ENCODE results near the gene TCEA2. TPM values are rescaled to one million over a fixed set of nuclear protein-coding genes. Genes with fewer than 3 reads are reported as not detected.

Gene TCEA2
- total RNA-seq, 2 donors from 2014 or later, result 7.9 to 9.9 TPM

DNA sequence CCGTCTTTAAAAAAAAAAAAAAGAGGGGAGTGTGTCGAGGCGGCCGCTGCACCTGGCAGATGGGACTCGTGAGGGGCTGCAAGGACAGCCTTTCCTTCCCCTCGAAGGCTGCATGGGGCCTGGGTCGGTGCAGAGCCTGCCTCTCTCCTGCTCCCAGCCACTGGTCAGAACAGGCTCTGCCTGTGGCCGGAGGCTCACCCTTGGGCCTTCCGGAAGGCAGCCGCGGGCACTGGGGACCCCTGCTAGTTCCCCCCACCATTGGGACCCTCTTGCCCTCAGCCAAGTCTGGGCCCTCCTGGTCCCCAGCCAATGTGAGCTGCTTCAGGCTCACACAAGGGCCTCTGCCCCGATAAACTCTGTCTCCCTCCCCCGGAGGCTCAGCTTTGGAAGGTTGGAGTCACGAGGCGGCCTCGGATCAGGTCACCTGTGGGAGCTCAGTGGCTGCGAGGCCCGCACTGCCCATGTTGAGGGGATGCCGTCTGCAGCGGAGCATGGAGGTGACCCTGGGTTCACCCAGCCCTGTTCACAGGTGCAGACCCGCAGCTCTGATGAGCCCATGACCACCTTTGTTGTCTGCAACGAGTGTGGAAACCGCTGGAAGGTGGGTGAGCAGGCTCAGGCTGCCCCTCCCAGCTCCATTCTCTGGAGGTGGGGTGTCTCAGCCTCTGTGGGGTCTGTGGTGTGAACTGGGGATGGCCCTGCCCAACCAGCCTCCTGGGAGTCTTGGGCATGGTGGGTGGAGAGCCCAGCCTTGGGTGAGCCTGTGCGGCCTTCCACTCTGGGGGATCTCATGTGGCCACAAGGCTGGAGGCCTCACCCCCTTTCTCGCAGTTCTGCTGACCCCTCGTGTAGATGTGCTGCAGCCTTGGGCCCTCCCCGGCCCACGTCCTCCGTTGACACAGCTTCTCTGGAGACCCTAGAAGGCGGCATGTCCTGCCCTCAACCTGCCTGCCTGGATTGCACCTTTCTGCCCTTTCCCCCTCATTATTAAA is 8.6 kb downstream of the TCEA2 start:
- intact Hi-C loops (cut with DNase I, micrococcal nuclease), result no loop called here
- DNase-seq (no peak), ATAC-seq (no peak)

DNA sequence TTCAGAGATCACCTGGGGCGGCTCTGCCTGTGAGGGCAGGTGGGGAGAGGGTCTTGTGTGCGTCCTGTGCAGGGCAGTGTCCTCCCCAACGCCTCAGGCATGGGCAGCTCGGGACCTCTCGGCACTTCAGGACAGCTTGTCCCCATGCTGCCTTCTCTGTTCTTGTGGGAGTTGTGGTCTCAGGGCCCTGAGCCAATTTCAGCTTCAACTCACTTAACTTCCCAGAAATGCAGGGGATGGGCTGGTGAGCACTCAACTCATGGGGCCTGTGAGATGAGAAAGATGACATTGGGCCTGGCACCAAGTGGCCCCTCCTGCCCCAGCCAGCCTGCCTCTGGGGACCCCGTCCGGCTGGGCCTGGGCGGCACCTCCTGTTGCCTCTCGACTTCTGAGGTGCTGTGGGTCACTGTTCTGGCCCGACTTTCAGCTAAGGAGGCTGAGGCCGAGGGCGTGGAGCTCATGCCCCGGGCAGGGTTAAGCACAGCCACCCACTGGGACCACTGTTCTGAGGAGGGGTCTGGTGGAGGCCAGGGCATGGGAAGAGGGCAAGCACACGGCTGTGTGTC is 9.6 kb downstream of the TCEA2 start:
- DNase-seq, result no peak
- intact Hi-C loops (cut with DNase I, micrococcal nuclease), result no loop called here
- ATAC-seq, result no peak

DNA sequence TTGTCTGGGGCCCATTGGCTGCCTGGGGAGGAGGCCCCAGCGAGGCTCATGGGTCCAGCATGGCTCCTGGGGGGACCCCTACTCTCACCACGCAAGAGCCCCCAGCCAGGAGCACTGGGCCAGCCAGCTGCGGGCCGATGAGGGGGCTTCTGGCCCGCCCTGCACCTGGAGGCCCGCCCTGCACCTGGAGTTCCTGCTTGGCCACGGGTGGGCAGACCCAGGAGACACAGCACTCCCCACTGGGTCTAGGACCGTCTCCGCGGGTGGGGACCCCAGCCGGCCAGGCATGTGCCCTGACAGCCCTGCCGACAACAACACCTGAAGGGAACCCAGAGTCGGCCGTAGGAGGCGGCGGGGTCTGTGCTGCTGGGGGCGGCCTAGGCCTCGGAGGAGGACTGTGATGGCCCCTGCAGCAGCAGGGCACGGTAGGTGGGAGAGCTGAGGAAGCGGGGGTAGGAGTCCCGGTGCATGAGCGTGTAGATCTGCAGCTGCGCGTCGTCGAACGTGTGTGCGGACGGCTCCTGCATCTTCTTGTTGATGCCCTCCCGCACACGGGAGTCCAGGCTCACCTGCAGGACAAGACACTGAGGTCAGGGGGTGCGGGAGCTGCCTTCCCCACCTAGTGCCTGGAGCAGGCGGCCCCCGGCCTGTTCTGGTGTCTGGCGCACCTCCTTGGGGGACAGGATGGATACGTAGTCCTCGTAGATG is 10.6 kb downstream of the TCEA2 start:
- ATAC-seq (no peak), DNase-seq (no peak)
- intact Hi-C loops (cut with DNase I, micrococcal nuclease), result no loop called here

DNA sequence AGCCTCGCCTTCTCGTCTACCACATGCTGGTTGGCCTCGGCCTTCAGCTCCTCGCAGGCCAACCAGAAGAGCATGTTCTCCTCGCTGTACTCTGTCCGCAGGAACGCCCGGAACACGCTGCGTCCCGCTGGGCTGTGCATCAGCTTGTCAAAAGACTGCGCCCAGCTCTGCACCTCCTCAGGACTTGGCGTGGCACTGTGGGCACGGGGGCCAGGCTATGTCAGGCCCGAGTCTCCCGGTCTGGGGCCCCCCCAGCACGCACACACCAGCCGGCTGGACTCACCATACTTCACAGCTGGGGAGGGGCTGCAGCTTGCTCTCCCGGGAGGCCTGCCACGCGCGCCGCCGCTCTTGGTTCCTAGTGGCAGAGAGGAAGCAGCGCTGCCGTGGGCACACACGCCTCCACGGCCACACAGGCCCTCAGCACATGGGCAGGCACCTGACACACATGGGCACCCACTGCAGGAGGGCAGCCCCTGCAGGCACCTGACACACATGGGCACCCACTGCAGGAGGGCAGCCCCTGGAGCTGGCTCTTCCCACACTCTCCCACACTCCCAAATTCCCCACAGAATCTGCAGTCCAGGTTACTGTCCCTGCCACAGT is 11.3 kb downstream of the TCEA2 start:
- no peak for ATAC-seq
- intact Hi-C loops (cut with DNase I, micrococcal nuclease), result no loop called here
- no peak for DNase-seq

DNA sequence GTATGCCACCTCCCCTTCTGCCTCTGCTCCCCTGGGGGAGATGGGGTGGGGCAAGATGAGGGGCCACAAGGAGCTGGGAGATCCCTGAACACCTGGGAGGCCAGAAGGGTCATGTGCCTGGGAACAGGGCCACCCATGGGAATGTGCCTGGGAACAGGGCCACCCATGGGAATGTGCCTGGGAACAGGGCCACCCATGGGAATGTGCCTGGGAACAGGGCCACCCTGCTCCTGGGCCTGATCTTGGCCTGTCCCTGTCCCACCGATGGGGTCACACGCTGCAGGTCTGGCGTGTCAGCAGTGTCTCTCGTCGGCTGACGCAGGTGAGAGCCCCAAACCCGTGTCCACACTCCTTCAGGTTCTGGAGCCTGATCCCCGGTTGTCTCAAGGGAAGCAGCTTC is 12.0 kb downstream of the TCEA2 start:
- intact Hi-C loops (cut with DNase I, micrococcal nuclease), result no loop called here
- DNase-seq (no peak), ATAC-seq (no peak)

DNA sequence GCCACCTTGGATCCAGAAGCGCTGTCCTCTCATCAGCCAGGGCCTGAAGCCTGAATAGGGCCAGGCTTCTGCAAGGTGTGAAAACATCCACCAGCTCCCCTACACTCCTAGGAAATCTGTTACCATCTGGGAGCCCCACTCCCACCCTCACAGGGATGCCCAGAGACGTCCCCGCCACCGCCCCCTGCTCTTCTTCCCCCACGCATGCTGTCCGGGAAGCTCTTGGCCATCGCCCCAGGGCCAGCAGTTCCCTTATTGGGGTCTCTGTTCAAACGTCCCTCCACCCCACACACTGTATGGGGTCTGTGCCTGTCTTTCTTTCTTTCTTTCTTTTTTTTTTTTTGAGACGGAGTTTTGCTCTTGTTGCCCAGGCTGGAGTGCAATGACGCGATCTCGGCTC is 12.6 kb downstream of the TCEA2 start:
- intact Hi-C loops (cut with DNase I, micrococcal nuclease), result no loop called here
- no peak for ATAC-seq
- no peak for DNase-seq

DNA sequence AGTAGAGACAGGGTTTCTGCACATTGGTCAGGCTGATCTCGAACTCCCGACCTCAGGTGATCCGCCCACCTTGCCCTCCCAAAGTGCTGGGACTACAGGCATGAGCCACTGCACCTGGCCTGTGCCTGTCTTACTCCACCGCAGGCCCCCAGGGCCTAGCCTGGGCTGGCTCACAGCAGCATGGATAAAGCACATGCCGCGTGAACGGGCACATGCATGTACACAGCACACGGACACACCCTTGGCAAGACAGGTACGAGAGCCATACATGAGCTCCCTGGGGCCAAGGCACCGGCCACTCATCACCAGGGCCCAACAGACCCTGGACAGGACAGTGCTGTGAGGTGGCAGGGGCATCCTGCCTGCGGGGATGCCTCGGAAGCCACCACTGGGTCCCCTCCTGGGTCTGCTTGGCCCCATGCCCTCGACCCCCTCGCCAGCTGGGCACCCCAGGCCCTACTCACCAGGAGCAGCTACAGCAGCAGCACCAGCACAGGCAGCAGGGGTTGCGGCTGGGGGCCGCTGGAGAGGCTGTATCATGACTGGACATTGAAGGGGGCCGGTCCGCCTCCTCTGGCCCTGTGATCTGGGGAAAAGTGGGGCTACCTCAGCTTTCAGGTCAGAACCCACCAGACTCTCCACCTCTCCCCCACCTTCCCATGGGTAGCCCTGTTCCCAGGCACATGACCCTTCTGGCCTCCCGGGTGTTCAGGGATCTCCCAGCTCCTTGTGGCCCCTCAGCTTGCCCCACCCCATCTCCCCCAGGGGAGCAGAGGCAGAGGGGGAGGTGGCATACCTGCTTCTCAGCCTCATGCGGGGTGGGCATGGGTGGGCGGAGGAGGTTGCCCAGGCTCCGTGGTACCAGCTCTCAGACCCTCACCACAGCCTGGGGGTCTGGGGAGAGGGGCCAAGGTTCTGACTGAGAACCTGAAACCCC is 13.3 kb downstream of the TCEA2 start:
- ATAC-seq (no peak), DNase-seq (no peak)
- intact Hi-C loops (cut with DNase I, micrococcal nuclease), result no loop called here

DNA sequence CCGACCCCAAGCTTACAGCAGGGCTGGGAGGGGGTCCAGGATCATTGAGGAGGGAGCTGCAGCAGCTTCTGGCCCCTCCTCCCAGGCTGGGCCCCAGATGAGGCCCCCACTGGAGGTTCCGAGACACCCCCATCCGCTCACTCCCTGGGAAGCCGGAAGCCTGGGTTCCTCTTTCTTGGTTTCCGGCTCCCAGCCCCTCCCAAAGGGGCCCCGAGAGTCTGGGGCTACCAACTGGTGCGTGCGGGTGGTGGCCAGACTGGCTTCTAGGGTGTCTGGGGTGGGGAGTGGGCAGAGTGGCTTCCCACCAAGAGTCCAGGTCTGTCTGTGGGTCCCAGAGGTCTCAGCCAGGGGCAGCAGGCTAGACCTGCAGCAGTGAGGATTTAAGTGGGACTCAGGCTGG is 14.1 kb downstream of the TCEA2 start:
- ATAC-seq (peak; percentile 6), DNase-seq (peak in 1 of 2 donors; percentile 52)
- intact Hi-C loops (cut with DNase I, micrococcal nuclease), result no loop called here

DNA sequence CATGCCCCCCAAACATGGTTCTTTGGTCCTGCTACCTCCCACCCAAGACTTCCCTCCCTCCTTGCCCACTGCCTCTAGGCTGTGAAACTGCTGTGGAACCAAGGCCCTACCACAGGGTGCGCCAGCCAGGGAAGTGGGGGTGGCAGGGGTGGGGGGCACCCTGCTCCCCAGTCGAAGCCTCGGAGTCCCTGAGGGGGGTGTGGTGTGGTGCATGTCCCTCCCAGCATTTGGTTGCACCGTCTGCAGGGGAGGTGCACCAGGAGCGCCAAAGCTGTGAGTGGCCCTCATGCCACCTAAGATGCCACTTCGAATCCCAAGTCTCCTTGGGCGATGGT is 14.5 kb downstream of the TCEA2 start:
- DNase-seq, result no peak
- intact Hi-C loops (cut with DNase I, micrococcal nuclease), result no loop called here
- no peak for ATAC-seq

DNA sequence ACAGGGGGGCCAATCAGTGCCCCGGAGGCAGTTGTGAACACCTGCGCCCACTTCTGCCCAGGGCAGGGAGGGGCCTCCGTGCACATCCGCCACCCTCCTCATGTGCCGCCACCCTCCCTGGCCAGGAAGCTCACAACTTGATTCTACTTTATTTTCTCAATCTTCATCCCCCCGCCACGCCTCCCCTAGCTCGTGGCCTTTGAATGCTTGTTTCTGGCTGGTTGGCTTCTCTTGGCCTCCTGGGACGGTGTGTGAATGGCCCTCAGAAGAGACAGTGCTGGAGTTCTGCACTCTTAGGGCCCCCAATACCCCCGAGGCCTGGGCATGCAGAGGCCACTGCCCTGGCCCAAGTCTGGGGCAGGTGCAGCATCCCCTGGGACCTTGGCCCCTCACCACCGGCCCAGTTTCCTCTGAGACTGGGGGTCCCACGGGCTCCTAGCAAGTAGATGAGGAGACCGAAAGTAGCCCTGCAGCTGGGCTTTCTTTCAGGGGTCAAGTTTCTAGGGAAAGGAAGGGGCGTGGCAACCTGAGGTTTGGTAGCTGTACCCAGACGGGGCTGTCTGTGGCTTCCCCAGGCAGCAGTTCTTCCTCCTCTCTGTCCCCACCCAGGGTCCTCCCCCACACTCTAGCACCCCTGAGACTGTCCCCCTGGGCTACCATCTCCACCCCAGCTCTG is 15.0 kb downstream of the TCEA2 start:
- DNase-seq (peak; percentile 62 to 66), ATAC-seq (no peak)
- intact Hi-C loops (cut with DNase I, micrococcal nuclease), result no loop called here

DNA sequence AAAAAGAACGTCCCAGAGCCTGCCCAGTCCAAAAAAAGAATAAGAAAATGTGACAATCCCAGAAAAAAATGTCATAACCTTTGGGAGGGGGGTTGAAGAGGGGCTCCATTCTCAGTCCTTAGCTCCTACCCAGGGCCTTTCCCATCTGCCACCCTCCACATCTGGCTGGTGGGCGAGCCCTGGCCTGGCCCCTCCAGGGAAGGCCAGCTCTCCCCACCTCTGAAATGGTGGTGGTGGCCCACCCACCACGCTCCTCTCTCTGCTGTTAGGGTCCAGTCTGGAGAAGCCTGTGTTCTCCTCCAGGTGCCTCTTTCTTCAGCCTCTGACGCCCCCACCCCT is 15.9 kb downstream of the TCEA2 start:
- ATAC-seq (no peak), DNase-seq (no peak)
- intact Hi-C loops (cut with DNase I, micrococcal nuclease), result no loop called here

DNA sequence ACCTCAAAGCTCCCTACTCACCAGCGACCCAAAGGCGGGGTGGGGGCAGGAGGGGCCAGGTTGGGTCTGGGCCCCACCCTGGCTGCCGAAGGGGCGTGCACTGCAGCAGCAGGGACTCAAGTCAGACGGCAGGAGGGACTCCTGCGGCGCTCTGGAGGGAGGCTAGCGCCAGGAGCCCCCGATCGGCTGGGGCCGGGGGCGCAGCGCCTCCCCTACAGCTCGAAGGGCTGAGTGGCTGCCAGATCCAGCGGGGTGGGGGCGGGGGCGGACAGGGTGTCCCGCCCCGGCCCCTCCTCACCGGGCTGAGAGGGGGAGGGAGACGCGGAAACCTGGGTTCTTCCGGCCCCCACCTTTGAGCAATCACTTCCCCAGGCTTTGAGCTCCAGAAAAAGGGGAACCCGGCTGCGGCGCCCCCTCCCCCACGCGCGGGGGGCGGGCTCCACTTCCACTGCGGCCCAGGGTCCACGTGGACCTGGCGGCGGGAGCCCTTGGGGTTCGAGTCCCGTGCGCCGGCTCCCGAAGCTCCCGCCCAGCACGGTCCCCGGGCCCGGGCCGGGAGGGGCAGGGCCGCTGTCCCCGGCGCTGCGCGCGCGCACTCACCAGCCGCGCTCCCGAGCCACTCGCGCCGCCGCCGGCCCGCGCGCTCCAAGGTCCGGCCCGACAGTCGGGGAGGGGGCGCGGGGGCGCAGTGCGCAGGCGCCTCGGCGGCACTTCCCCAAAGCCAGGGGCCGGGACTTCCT is 16.4 kb downstream of the TCEA2 start, which contains the start of gene RGS19:
Gene RGS19, minus strand, starts transcription at position 246 of the 740 bp plus-strand sequence. CDS start 2,632 bp downstream, outside the sequence.
- ATAC-seq, result peak; percentile 59
- DNase-seq, result peak; percentile 59 to 77
- intact Hi-C loops (cut with DNase I, micrococcal nuclease), result no loop called here

DNA sequence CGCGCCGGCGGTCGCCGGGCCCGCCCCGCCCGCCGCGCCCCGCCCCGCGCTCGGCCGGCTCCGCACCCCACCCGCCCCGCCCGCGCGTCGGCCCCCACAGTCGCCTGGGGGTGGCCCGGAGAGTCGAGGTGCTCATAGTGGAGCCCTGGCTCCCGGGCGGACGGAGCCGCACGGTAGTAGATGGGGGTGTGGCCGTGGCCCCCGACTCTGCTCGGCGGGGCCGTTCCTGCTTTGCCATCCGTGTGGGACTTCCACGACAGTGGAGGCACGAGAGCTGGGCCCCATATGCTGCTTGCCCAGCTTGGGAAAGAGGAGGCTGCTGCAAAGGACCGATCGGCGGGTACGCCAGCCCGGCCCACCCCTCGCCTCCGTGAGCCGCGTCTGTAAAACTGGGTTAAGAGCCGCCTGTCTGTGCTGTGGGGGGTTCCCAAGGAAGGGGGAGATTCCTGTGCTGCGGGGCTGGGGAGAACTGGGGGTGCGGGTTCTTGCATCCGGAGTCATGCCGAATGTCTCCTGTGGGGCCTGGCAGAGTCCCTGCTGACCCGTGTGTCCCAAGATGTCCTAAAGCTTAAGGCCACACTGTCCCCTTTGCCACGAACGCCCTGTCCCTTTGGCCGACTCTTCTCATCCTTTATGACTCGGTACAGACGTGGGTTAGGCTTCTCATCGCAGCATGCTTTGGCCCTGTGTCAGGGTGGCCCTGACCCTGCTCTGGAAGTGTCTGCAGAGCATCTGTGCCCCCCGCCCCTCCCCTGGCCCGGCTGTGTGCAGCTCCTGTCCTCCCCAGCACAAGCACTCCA is 17.2 kb downstream of the TCEA2 start, which contains the start of gene OPRL1:
Gene OPRL1, plus strand, starts transcription at position 70 of the 800 bp plus-strand sequence. CDS start 12,639 bp downstream, outside the sequence.
- ATAC-seq (no peak), DNase-seq (no peak)
- intact Hi-C loops (cut with DNase I, micrococcal nuclease), result no loop called here

DNA sequence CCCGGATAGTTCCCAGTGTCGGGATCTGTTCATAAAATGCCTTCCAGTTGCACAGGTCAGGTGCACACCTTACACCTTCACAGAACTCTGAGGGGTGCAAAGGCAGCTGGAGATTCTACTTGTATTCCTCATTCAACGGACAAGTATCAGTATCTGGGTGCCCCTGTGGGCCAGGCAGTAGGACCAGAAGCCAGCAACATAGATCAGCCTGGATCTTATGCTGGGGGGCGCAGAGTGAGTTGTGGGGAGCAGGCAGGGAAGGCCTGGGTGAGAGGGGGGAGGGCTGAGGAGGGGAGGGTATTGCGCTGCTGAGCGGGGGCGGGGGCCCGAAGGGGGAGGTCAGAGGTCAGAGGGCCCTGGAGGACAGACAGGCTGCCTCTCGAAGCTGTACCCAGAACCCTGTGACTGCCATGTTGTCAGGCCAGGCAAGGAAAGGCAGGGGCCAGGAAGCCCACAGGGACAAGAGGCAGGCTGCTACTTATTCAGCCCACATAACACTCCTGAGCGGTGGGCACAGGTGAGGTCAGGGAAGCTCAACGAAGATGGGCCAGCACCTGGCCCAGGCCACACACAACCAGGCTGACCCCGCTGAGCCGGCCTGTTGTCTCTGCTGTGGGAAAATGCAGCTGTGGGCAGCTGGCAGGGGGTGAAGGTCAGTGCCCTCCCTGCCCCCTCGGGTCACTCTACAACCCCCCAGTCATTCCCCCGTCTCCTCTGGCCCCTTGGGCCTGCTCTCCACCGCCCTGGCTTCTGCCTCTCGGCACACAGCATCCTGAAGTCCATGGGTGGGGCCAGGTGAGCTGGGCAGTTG is 18.0 kb downstream of the TCEA2 start:
- no peak for DNase-seq
- intact Hi-C loops (cut with DNase I, micrococcal nuclease), result no loop called here
- ATAC-seq, result no peak

DNA sequence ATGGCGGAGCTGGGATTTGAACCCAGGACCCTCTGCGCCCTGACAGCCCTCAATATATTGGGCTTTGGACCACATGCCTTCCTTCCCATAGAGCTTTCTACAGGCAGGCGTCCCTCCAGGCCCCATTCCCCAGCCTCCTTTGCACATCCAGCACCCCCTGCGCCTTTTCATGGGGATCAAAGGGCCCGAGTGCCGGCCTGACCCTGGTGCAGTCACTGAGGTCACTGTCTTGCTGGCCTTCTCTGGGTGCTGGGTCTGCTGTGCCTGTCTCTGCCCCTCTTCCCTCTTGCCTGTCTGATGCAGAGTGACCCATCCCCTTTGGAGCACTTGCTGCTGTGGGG is 18.6 kb downstream of the TCEA2 start:
- DNase-seq (no peak), ATAC-seq (no peak)
- intact Hi-C loops (cut with DNase I, micrococcal nuclease), result no loop called here
